A549 (cell line): ENCODE data around the gene CACNA1D. TPM values are rescaled to one million over a fixed set of nuclear protein-coding genes. Genes with fewer than 3 reads are reported as not detected.

Experiments
- ATAC-seq, 2 experiments: fragments of 200-7000 bp in 1 of 2; fragments of >200 bp in 1 of 2; cut with Nextera tagmentation in 1 of 2; cut with Tn5 transposase in 1 of 2; 3 replicates each; pipeline versions ENCODE4 v1.8.0 to v1.9.1; 2018 to 2020; ENCODE audit warnings: mild to moderate bottlenecking in 1 of 2, moderate library complexity in 1 of 2
- CTCF ChIA-PET: fragments of 300-600 bp; sonication (Branson Sonifier 250); formaldehyde crosslinking; extraction: SDS; loops from one replicate; lab custom pipeline; 2021; ENCODE audit warnings: antibody characterized with exemption, inconsistent platforms; lab: Yijun Ruan, JAX
- POLR2A ChIA-PET: fragments of 350-600 bp; formaldehyde crosslinking; extraction: SDS; loops from one replicate; lab custom pipeline; 2021; ENCODE audit warnings: antibody characterized with exemption, inconsistent platforms; lab: Yijun Ruan, JAX
- DNase-seq, 2 experiments: peaks; one replicate each; pipeline versions ENCODE4 v3.0.0 to v3.0.0-alpha.2; 2011 to 2016; ENCODE audit warnings: low read depth in 1 of 2, low spot score in 1 of 2
- FAIRE-seq: peaks from 2 replicates; lab custom pipeline; 2011; peaks lifted over from hg19 to GRCh38; lab: Jason Lieb, UNC
- H3K27ac ChIP-seq, 2 experiments: fragments of >200 bp; sonication (Bioruptor Twin); formaldehyde crosslinking; 3 replicates each; pipeline ENCODE4 v1.5.1; 2016 to 2017
- H3K4me1 ChIP-seq: fragments of >200 bp; sonication (Bioruptor Twin); formaldehyde crosslinking; 3 replicates; pipeline ENCODE4 v1.6.1; 2016
- H3K4me2 ChIP-seq: fragments of >200 bp; sonication (Bioruptor Twin); formaldehyde crosslinking; 3 replicates; pipeline ENCODE4 v1.6.1; 2016
- H3K4me3 ChIP-seq: fragments of >200 bp; sonication (Bioruptor Twin); formaldehyde crosslinking; 3 replicates; pipeline ENCODE4 v1.5.1; 2016
- H3K9me3 ChIP-seq: fragments of >200 bp; sonication (Bioruptor Twin); formaldehyde crosslinking; 3 replicates; pipeline ENCODE4 v1.6.1; 2016
- CHD4 ChIP-seq: fragments of 200-600 bp; sonication (generic); IDR thresholded peaks from 2 replicates; pipeline ENCODE4 v1.6.1; 2016; ENCODE audit warnings: antibody characterized with exemption, mild to moderate bottlenecking, borderline replicate concordance
- EHF ChIP-seq: fragments of 250-450 bp; sonication (Bioruptor Pico); IDR thresholded peaks from 2 replicates; pipeline ENCODE4 v1.5.0; 2020; ENCODE audit warnings: mild to moderate bottlenecking
- ESRRA ChIP-seq: fragments of 150-350 bp; IDR thresholded peaks from 2 replicates; pipeline ENCODE4 v1.6.1; 2014; ENCODE audit warnings: mild to moderate bottlenecking, low read length, borderline replicate concordance
- FOXS1 ChIP-seq: fragments of 250-450 bp; sonication (Bioruptor Pico); IDR thresholded peaks from 2 replicates; pipeline ENCODE4 v1.5.0; 2020; ENCODE audit warnings: mild to moderate bottlenecking, moderate library complexity
- HDAC2 ChIP-seq: fragments of 200-600 bp; sonication (generic); IDR thresholded peaks from 2 replicates; pipeline ENCODE4 v1.6.1; 2016
- HMGXB4 ChIP-seq: fragments of 250-450 bp; sonication (Bioruptor Pico); IDR thresholded peaks from 2 replicates; pipeline ENCODE4 v1.5.0; 2021; ENCODE audit warnings: mild to moderate bottlenecking, moderate library complexity, borderline replicate concordance
- JUN ChIP-seq, 2 experiments: fragments of >200 bp; sonication (Bioruptor Twin); formaldehyde crosslinking; IDR thresholded peaks; 2 replicates in 1 of 2; 3 replicates in 1 of 2; pipeline ENCODE4 v1.6.1; 2016 to 2017
- MAZ ChIP-seq: fragments of 150-350 bp; IDR thresholded peaks from 2 replicates; pipeline ENCODE4 v1.6.1; 2014; ENCODE audit warnings: antibody characterized with exemption, low read depth, low read length, borderline replicate concordance
- NFE2L2 ChIP-seq: fragments of 150-350 bp; conservative IDR thresholded peaks from 2 replicates; pipeline ENCODE4 v1.6.1; 2014; ENCODE audit warnings: low read length
- NPAS2 ChIP-seq: fragments of 250-450 bp; sonication (Bioruptor Pico); IDR thresholded peaks from 2 replicates; pipeline ENCODE4 v1.8.0; 2022; ENCODE audit warnings: mild to moderate bottlenecking, moderate library complexity, borderline replicate concordance
- PHF8 ChIP-seq: fragments of 200-600 bp; sonication (generic); IDR thresholded peaks from 2 replicates; pipeline ENCODE4 v1.6.1; 2016; ENCODE audit warnings: low read depth, mild to moderate bottlenecking, antibody characterized with exemption, moderate library complexity, borderline replicate concordance
- RFX5 ChIP-seq: fragments of 450-650 bp; IDR thresholded peaks from 2 replicates; pipeline ENCODE4 v1.7.1; 2014; ENCODE audit warnings: antibody characterized with exemption, mild to moderate bottlenecking, moderate library complexity
- RNF2 ChIP-seq: fragments of 200-600 bp; sonication (generic); IDR thresholded peaks from 2 replicates; pipeline ENCODE4 v1.6.1; 2016; ENCODE audit warnings: low read depth, mild to moderate bottlenecking, antibody characterized with exemption, moderate library complexity, borderline replicate concordance
- SMC3 ChIP-seq: fragments of >200 bp; sonication (Bioruptor Twin); formaldehyde crosslinking; IDR thresholded peaks from 3 replicates; pipeline ENCODE4 v1.6.1; 2018; ENCODE audit warnings: inconsistent platforms
- TFCP2L1 ChIP-seq: fragments of 250-450 bp; sonication (Bioruptor Pico); IDR thresholded peaks from 2 replicates; pipeline ENCODE4 v1.5.0; 2021; ENCODE audit warnings: mild to moderate bottlenecking
- ZC3H11A ChIP-seq: fragments of 450-650 bp; IDR thresholded peaks from 2 replicates; pipeline ENCODE4 v1.6.1; 2014; ENCODE audit warnings: antibody characterized with exemption, mild to moderate bottlenecking
- ZNF302 ChIP-seq: fragments of 250-450 bp; sonication (Bioruptor Pico); IDR thresholded peaks from 2 replicates; pipeline ENCODE4 v1.9.0; 2021; ENCODE audit warnings: inconsistent platforms, mild to moderate bottlenecking, moderate library complexity
- ZSCAN20 ChIP-seq: fragments of 250-450 bp; sonication (Bioruptor Pico); IDR thresholded peaks from 2 replicates; pipeline ENCODE4 v1.8.0; 2022; ENCODE audit warnings: mild to moderate bottlenecking, moderate library complexity
- WGBS: methylation state at CpG from one replicate; pipeline ENCODE4 v1.1.6; 2017; ENCODE audit errors: missing lambda C conversion rate; 5-methylcytosine and 5-hydroxymethylcytosine counted together
- polyA plus RNA-seq, 4 experiments: library from polyadenylated mRNA; depleted of rRNA in 3 of 4; stranded (reverse); fragments of >200 nt; fragmentation: RNase III in 1 of 4; extraction: RNeasy Plus Mini Kit Qiagen cat#74134 plus additional on column Dnase treatment in 1 of 4; gene quantifications; 2 replicates in 3 of 4; 3 replicates in 1 of 4; pipeline ENCODE4 v1.2.3, GENCODE V29; 2011 to 2017
- TF ChIP-seq, protein P1 (sequence below): fragments of >200 bp; sonication (Bioruptor Twin); formaldehyde crosslinking; IDR thresholded peaks from 3 replicates; pipeline ENCODE4 v1.6.1; 2016
- TF ChIP-seq, protein P2 (sequence below): fragments of >200 bp; sonication (Bioruptor Twin); formaldehyde crosslinking; IDR thresholded peaks from 2 replicates; pipeline ENCODE4 v1.6.1; 2016
- TF ChIP-seq, protein P3 (sequence below): IDR thresholded peaks from 2 replicates; pipeline ENCODE4 v1.6.1; 2012; ENCODE audit warnings: low read depth, borderline replicate concordance
- TF ChIP-seq, protein P4 (sequence below): IDR thresholded peaks from 2 replicates; pipeline ENCODE4 v1.6.1; 2012

CACNA1D gene
- polyA plus RNA-seq, 2 of the 4 experiments (the other 2 are of a cell fraction) = 1.1 to 10.7 TPM

GRCh38 chr3:53795789-53796560 is 301.6 kb downstream of the CACNA1D start:
- CTCF ChIA-PET = no interaction called here
- no peak for DNase-seq
- no peak overlapping the region for H3K27ac ChIP-seq
- FAIRE-seq = no peak
- POLR2A ChIA-PET = no interaction called here
- no peaks in the 10 kb centered on the region for H3K4me1 ChIP-seq
- no peak overlapping the region for H3K4me3 ChIP-seq
- 57% methylated on average over 9 of the region's 12 CpGs for WGBS
- ATAC-seq = no peak
- TF ChIP-seq JUN (IDR thresholded peaks at IDR 0.05) = no peak
- no peak for TF ChIP-seq ZNF302 (CRISPR knock-in tag)
- no peak for TF ChIP-seq TFCP2L1
- TF ChIP-seq, protein P1, sequence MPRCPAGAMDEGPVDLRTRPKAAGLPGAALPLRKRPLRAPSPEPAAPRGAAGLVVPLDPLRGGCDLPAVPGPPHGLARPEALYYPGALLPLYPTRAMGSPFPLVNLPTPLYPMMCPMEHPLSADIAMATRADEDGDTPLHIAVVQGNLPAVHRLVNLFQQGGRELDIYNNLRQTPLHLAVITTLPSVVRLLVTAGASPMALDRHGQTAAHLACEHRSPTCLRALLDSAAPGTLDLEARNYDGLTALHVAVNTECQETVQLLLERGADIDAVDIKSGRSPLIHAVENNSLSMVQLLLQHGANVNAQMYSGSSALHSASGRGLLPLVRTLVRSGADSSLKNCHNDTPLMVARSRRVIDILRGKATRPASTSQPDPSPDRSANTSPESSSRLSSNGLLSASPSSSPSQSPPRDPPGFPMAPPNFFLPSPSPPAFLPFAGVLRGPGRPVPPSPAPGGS = no peak
- TF ChIP-seq ZC3H11A = no peak
- no peak for TF ChIP-seq RNF2
- TF ChIP-seq ZSCAN20 (CRISPR knock-in tag) = no peak
- TF ChIP-seq FOXS1 (CRISPR knock-in tag) = no peak
- TF ChIP-seq CHD4 = no peak
- no peak for TF ChIP-seq RFX5
- TF ChIP-seq NPAS2 (CRISPR knock-in tag) = no peak
- TF ChIP-seq, protein P2, sequence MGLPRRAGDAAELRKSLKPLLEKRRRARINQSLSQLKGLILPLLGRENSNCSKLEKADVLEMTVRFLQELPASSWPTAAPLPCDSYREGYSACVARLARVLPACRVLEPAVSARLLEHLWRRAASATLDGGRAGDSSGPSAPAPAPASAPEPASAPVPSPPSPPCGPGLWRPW = no peak
- TF ChIP-seq MAZ = no peak
- H3K4me2 ChIP-seq = no peak overlapping the region
- no peaks in the 10 kb centered on the region for H3K9me3 ChIP-seq

DNA sequence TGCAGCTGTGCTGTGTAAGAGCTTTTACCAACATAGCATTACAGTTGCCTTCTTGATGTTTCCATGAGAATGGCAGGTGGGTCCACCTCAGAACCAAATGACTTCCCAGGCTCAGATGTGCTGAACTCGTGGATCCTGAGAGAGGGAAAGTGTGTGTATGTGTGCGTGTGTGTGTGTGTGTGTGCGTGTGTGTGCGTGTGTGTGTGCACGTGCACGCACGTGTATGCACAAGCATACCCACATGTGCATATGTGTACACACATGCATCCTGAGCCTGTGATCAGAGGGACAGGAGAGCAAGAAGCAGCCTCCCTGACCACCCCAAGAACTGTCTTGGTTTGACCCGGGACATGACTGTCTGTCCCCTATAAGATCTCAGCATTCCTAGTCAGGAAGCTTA is 303.7 kb downstream of the CACNA1D start:
- Histone ChIP-seq H3K4me3 (no peak overlapping the region), H3K4me1 (no peaks in the 10 kb centered on the region), H3K9me3 (no peaks in the 10 kb centered on the region), H3K27ac (no peak overlapping the region), H3K4me2 (no peak overlapping the region)
- 66% methylated on average over 8 of the region's 8 CpGs for WGBS
- ChIA-PET POLR2A (no interaction called here), CTCF (interaction anchor here (1.0 kb wide), 1 partner anchor 10 kb away, joined by 3 read pairs; no protein-coding TSS in a partner anchor)
- TF ChIP-seq ZNF302 (CRISPR knock-in tag) (no peak), ZSCAN20 (CRISPR knock-in tag) (no peak), ESRRA (no peak)
- DNase-seq = no peak
- no peak for FAIRE-seq
- ATAC-seq = no peak

DNA sequence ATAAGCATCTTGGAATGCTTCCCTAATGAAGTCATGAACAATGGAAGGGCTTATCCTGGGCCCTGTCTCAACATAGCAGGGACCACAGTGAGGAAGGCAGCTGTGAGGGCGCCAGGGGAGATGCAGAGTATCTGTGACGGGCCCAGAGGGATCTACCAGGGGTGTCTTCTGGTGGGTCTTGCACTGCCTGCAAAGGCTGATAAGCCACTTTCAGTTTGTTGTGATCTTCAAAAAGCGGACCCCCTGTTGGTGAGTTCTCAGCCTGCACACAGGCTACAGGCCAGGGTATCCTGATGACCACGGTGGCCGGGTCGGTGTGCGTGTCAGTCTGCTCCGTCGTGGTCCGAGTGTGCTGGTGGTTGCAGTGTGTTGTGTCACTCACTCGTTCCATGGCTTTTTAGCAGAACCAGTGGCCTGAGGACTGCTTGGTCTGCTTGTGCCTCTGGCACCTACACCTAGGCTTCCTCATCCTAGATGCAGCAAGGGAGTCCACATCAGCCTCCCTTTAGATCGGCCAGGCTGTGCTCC is 305.0 kb downstream of the CACNA1D start:
- FAIRE-seq = no peak
- TF ChIP-seq NPAS2 (CRISPR knock-in tag) (no peak), ZC3H11A (no peak), EHF (no peak), HDAC2 (no peak), SMC3 (no peak), NFE2L2 (no peak), PHF8 (no peak), HMGXB4 (no peak), ESRRA (no peak)
- TF ChIP-seq, protein P3, sequence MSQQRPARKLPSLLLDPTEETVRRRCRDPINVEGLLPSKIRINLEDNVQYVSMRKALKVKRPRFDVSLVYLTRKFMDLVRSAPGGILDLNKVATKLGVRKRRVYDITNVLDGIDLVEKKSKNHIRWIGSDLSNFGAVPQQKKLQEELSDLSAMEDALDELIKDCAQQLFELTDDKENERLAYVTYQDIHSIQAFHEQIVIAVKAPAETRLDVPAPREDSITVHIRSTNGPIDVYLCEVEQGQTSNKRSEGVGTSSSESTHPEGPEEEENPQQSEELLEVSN = no peak
- TF ChIP-seq, protein P4, sequence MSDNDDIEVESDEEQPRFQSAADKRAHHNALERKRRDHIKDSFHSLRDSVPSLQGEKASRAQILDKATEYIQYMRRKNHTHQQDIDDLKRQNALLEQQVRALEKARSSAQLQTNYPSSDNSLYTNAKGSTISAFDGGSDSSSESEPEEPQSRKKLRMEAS = no peak
- CTCF ChIA-PET = no interaction called here

More for the DNA sequence above, 305.0 kb downstream of the CACNA1D start:
- Histone ChIP-seq H3K4me2 (no peak overlapping the region), H3K27ac (no peak overlapping the region), H3K4me3 (no peak overlapping the region), H3K9me3 (no peaks in the 10 kb centered on the region), H3K4me1 (peaks cover 1% of the 10 kb centered on the region; the same call in 1 of the 3 replicates)
- 73% methylated on average over 4 of the region's 12 CpGs for WGBS
- DNase-seq (no peak), ATAC-seq (no peak)
- POLR2A ChIA-PET = no interaction called here
